Spleen (tissue), 7 donors: ENCODE results near the gene TTC34.

Source experiments
- POLR2A ChIP-seq, 3 donors: fragments of 450-650 bp; IDR thresholded peaks; one replicate each; pipeline ENCODE4 v1.5.1; 2017; ENCODE audit warnings: antibody characterized with exemption in 3 of 3, mild to moderate bottlenecking in 1 of 3
- POLR2AphosphoS5 ChIP-seq, 3 donors: sonication (generic); formaldehyde crosslinking; IDR thresholded peaks; one replicate each; pipeline ENCODE4 v1.5.1; 2017; ENCODE audit warnings: antibody characterized with exemption in 3 of 3
- TF ChIP-seq, protein P1 (sequence below), 11 experiments: fragments of 200-600 bp in 7 of 11; fragments of 450-650 bp in 4 of 11; sonication (generic) in 4 of 11; IDR thresholded peaks in 8 of 11; conservative IDR thresholded peaks in 3 of 11; 1 replicate in 7 of 11; 2 replicates in 4 of 11; pipeline versions ENCODE4 v1.4.0 to v1.8.0; 2016 to 2021; ENCODE audit warnings: antibody characterized with exemption in 11 of 11, inconsistent platforms in 4 of 11, mild to moderate bottlenecking in 1 of 11
- donor health status: DM: no; HTN: no; CAD: no; lungs with moderate emphysema.
- donor health status: DM: no; HTN: no; CAD: no.
- donor health status: DM: no; HTN: no; CAD: no.

DNA sequence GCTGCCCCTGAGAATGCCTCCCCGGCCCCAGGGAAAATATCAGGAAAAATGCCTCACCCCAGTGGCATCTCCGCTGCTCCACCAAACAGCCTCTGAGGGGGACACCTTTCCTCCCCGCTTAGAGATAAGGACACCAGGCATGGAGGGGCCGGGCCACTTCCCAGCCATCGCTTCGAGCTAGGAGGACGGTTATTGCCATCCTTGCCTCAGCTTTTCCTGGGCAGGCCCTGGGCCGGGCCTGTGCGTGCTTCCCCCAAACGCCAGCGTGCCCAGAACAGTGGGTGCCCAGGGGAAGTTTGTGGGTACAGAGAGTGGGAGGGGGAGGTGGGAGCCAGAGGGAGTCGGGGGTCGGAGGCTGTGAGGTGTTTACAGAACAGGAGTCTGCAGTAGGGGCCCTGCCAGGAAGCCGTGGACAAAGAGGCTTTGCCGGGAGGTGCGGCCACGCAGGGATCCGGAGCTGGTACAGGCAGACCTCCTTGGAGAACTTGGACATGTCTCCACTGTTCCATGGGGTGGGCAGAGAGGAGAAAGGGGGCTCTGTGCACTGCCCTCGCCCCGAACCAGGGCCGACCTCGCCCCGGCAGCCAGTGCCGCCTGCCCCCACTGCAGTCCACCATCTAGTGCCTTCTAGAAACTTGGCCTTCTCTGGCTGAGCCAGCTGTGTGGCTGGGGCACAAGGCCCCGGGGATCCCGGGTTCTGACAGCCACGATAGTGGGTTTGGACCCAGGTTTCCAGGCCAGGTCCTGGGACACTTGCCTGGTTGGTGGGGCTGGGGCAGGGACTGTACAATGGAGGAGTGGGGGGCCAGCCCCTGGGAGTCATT lies 33.5 kb upstream of the TTC34 start:
- TF ChIP-seq, protein P1, sequence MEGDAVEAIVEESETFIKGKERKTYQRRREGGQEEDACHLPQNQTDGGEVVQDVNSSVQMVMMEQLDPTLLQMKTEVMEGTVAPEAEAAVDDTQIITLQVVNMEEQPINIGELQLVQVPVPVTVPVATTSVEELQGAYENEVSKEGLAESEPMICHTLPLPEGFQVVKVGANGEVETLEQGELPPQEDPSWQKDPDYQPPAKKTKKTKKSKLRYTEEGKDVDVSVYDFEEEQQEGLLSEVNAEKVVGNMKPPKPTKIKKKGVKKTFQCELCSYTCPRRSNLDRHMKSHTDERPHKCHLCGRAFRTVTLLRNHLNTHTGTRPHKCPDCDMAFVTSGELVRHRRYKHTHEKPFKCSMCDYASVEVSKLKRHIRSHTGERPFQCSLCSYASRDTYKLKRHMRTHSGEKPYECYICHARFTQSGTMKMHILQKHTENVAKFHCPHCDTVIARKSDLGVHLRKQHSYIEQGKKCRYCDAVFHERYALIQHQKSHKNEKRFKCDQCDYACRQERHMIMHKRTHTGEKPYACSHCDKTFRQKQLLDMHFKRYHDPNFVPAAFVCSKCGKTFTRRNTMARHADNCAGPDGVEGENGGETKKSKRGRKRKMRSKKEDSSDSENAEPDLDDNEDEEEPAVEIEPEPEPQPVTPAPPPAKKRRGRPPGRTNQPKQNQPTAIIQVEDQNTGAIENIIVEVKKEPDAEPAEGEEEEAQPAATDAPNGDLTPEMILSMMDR (IDR thresholded peaks at IDR 0.05 in 8 of 11, conservative IDR thresholded peaks at IDR 0.05 in 3 of 11) = no peak
- TF ChIP-seq POLR2A (IDR thresholded peaks at IDR 0.05) (no peak), POLR2AphosphoS5 (IDR thresholded peaks at IDR 0.05) (no peak)
